Suprapubic skin (tissue), 4 donors: ENCODE measurements around the gene SIDT1. TPM values are rescaled to one million over a fixed set of nuclear protein-coding genes. Genes with fewer than 3 reads are reported as not detected.

Source experiments
- DNase-seq, 2 donors: peaks; one replicate each; pipeline ENCODE4 v3.0.0-alpha.2; 2019; ENCODE audit warnings: low spot score in 2 of 2
- H3K27ac ChIP-seq: fragments of 200-600 bp; sonication (generic); one replicate; pipeline ENCODE4 v1.5.1; 2019
- H3K27me3 ChIP-seq: fragments of 200-600 bp; sonication (generic); one replicate; pipeline ENCODE4 v1.5.1; 2019
- H3K36me3 ChIP-seq: fragments of 200-600 bp; sonication (generic); one replicate; pipeline ENCODE4 v1.5.1; 2019
- H3K4me1 ChIP-seq: fragments of 200-600 bp; sonication (generic); one replicate; pipeline ENCODE4 v1.5.1; 2019
- H3K4me3 ChIP-seq: fragments of 200-600 bp; sonication (generic); one replicate; pipeline ENCODE4 v1.5.1; 2019; ENCODE audit warnings: mild to moderate bottlenecking
- H3K9me3 ChIP-seq: fragments of 200-600 bp; sonication (generic); one replicate; pipeline ENCODE4 v1.5.1; 2019
- CTCF ChIP-seq, 2 donors: fragments of 200-600 bp in 1 of 2; fragments of 450-650 bp in 1 of 2; sonication (generic) in 1 of 2; IDR thresholded peaks; one replicate each; pipeline ENCODE4 v1.5.1; 2016 to 2019; ENCODE audit warnings: antibody characterized with exemption in 2 of 2, mild to moderate bottlenecking in 1 of 2, moderate library complexity in 1 of 2
- EP300 ChIP-seq: sonication (generic); formaldehyde crosslinking; IDR thresholded peaks from one replicate; pipeline ENCODE4 v1.6.1; 2017; ENCODE audit warnings: antibody characterized with exemption
- POLR2A ChIP-seq, 2 donors: fragments of 450-650 bp; IDR thresholded peaks; one replicate each; pipeline ENCODE4 v1.6.1; 2017; ENCODE audit warnings: antibody characterized with exemption in 2 of 2, mild to moderate bottlenecking in 2 of 2, moderate library complexity in 2 of 2
- POLR2AphosphoS5 ChIP-seq, 3 donors: sonication (generic); formaldehyde crosslinking; IDR thresholded peaks; one replicate each; pipeline ENCODE4 v1.6.1; 2017; ENCODE audit warnings: antibody characterized with exemption in 3 of 3
- WGBS: methylation state at CpG from one replicate; pipeline ENCODE4 v1.1.5; 2018; 5-methylcytosine and 5-hydroxymethylcytosine counted together
- total RNA-seq, 4 donors: library from RNA; depleted of rRNA; stranded (reverse); fragments of >200 nt; gene quantifications; one replicate each; pipeline ENCODE4 v1.1.0, GENCODE V29; 2016

Gene SIDT1
- total RNA-seq: 10 to 100 TPM in 1 of 4 donors, 1 to 10 TPM in 2, under 1 TPM in 1; 0.34 to 11.4 (median 2.2) TPM

GRCh38 chr3:113531826-113532697 lies at the start of gene SIDT1:
Gene SIDT1, plus strand, starts transcription at chr3:113532555. Its CDS starts 467 bp downstream, at chr3:113533022.
- DNase-seq: no peak
- 4% methylated on average over 18 of the region's 18 CpGs for WGBS
- Histone ChIP-seq H3K9me3 (no peaks in the 10 kb centered on the region), H3K4me3 (peak within 1 kb of the TSS; percentile 80), H3K36me3 (no peaks in the 10 kb centered on the region), H3K27ac (peak within 1 kb of the TSS; percentile 59), H3K4me1 (peaks cover 24% of the 10 kb centered on the region), H3K27me3 (peaks cover 22% of the 10 kb centered on the region)
- TF ChIP-seq CTCF (IDR thresholded peaks at IDR 0.05) (no peak), POLR2AphosphoS5 (IDR thresholded peaks at IDR 0.05) (no peak), EP300 (no peak), POLR2A (IDR thresholded peaks at IDR 0.05) (no peak)

- 96% methylated on average over 4 of the region's 8 CpGs for WGBS
- no peak for DNase-seq
- Histone ChIP-seq H3K27ac (no peak overlapping the region), H3K9me3 (peaks cover 7% of the 10 kb centered on the region), H3K4me3 (no peak overlapping the region), H3K4me1 (no peaks in the 10 kb centered on the region), H3K36me3 (peaks cover 28% of the 10 kb centered on the region), H3K27me3 (no peaks in the 10 kb centered on the region)
- TF ChIP-seq POLR2A (IDR thresholded peaks at IDR 0.05): no peak
- TF ChIP-seq EP300: no peak
- TF ChIP-seq CTCF (IDR thresholded peaks at IDR 0.05): no peak
- TF ChIP-seq POLR2AphosphoS5 (IDR thresholded peaks at IDR 0.05): no peak
Observed at GRCh38 chr3:113485161-113485609, 47.2 kb upstream of the SIDT1 start.

- 62% methylated on average over 2 of the region's 2 CpGs for WGBS
- TF ChIP-seq EP300 (no peak), CTCF (IDR thresholded peaks at IDR 0.05) (peak in 1 of 2 donors; percentile 26)
Observed at GRCh38 chr3:113495035-113495434, 37.3 kb upstream of the SIDT1 start.

GRCh38 chr3:113496924-113497323 lies 35.4 kb upstream of the SIDT1 start:
- no peak for DNase-seq
- no peaks in the 10 kb centered on the region for H3K9me3 ChIP-seq
- H3K4me3 ChIP-seq: no peak overlapping the region
- no peaks in the 10 kb centered on the region for H3K4me1 ChIP-seq
- H3K36me3 ChIP-seq: peaks cover 37% of the 10 kb centered on the region
- no peak for TF ChIP-seq POLR2AphosphoS5 (IDR thresholded peaks at IDR 0.05)
- no peak for TF ChIP-seq POLR2A (IDR thresholded peaks at IDR 0.05)
- no peak for TF ChIP-seq EP300
- no peak for TF ChIP-seq CTCF (IDR thresholded peaks at IDR 0.05)
- no peaks in the 10 kb centered on the region for H3K27me3 ChIP-seq
- no peak overlapping the region for H3K27ac ChIP-seq

More at GRCh38 chr3:113495035-113495434, 37.3 kb upstream of the SIDT1 start:
- Histone ChIP-seq H3K4me1 (no peaks in the 10 kb centered on the region), H3K27me3 (no peaks in the 10 kb centered on the region), H3K4me3 (no peak overlapping the region), H3K9me3 (no peaks in the 10 kb centered on the region), H3K27ac (no peak overlapping the region), H3K36me3 (peaks cover 39% of the 10 kb centered on the region)
- DNase-seq: no peak

- 80% methylated on average over 5 of the region's 5 CpGs for WGBS
- no peaks in the 10 kb centered on the region for H3K4me1 ChIP-seq
- H3K9me3 ChIP-seq: no peaks in the 10 kb centered on the region
- TF ChIP-seq CTCF (IDR thresholded peaks at IDR 0.05): no peak
- no peak for TF ChIP-seq POLR2AphosphoS5 (IDR thresholded peaks at IDR 0.05)
- no peak for TF ChIP-seq POLR2A (IDR thresholded peaks at IDR 0.05)
- TF ChIP-seq EP300: no peak
- no peak for DNase-seq
- H3K4me3 ChIP-seq: no peak overlapping the region
- H3K27me3 ChIP-seq: no peaks in the 10 kb centered on the region
- peaks cover 28% of the 10 kb centered on the region for H3K36me3 ChIP-seq
- H3K27ac ChIP-seq: no peak overlapping the region
Observed at GRCh38 chr3:113498221-113499005, 33.9 kb upstream of the SIDT1 start.
